Right atrium auricular region (tissue), 2 donors: Measurements from ENCODE around the gene CD8B2. TPM values are rescaled to one million over a fixed set of nuclear protein-coding genes. Genes with fewer than 3 reads are reported as not detected.

Source experiments
- DNase-seq: peaks from one replicate; pipeline ENCODE4 v3.0.0-alpha.2; 2019; ENCODE audit warnings: low spot score
- H3K27ac ChIP-seq, 2 donors: fragments of 200-600 bp; sonication (generic); 1 replicate in 1 of 2; 2 replicates in 1 of 2; pipeline ENCODE4 v1.5.1; 2016 to 2019
- H3K27me3 ChIP-seq, 2 donors: fragments of 200-600 bp; sonication (generic); one replicate each; pipeline versions ENCODE4 v1.5.1 to v1.6.0; 2017 to 2019
- H3K36me3 ChIP-seq: fragments of 200-600 bp; sonication (generic); one replicate; pipeline ENCODE4 v1.5.1; 2016
- H3K4me1 ChIP-seq, 2 donors: fragments of 200-600 bp; sonication (generic); one replicate each; pipeline versions ENCODE4 v1.5.1 to v1.6.0; 2017 to 2019
- H3K4me3 ChIP-seq, 2 donors: fragments of 200-600 bp; sonication (generic); 1 replicate in 1 of 2; 2 replicates in 1 of 2; pipeline ENCODE4 v1.5.1; 2017 to 2019; ENCODE audit warnings: mild to moderate bottlenecking in 1 of 2, moderate library complexity in 1 of 2
- H3K9me3 ChIP-seq, 2 donors: fragments of 200-600 bp; sonication (generic); one replicate each; pipeline ENCODE4 v1.5.1; 2019
- CTCF ChIP-seq, 2 donors: fragments of 200-600 bp; sonication (generic); IDR thresholded peaks; one replicate each; pipeline ENCODE4 v1.5.1; 2019; ENCODE audit warnings: antibody characterized with exemption in 2 of 2
- total RNA-seq, 2 donors: library from RNA; depleted of rRNA; stranded (reverse); fragments of >200 nt; gene quantifications; one replicate each; pipeline ENCODE4 v1.1.0, GENCODE V29; 2016

The CD8B2 gene
- total RNA-seq, 2 donors from 2014 or later: not detected

- DNase-seq: no peak
- H3K27me3 ChIP-seq: no peaks in the 10 kb centered on the region
- H3K4me3 ChIP-seq: no peak overlapping the region
- H3K36me3 ChIP-seq: no peaks in the 10 kb centered on the region
- TF ChIP-seq CTCF (IDR thresholded peaks at IDR 0.05): no peak
- no peak overlapping the region for H3K27ac ChIP-seq
- peaks cover 0 to 6% of the 10 kb centered on the region in 2 donors for H3K4me1 ChIP-seq
- no peaks in the 10 kb centered on the region for H3K9me3 ChIP-seq
These were observed 59.3 kb downstream of the CD8B2 start for GRCh38 chr2:106546391-106546990.

- Histone ChIP-seq H3K4me1 (peaks cover 0 to 6% of the 10 kb centered on the region in 2 donors), H3K4me3 (no peak overlapping the region), H3K36me3 (no peaks in the 10 kb centered on the region), H3K9me3 (no peaks in the 10 kb centered on the region), H3K27ac (no peak overlapping the region), H3K27me3 (no peaks in the 10 kb centered on the region)
- TF ChIP-seq CTCF (IDR thresholded peaks at IDR 0.05): no peak
- DNase-seq: no peak
These were observed 60.2 kb downstream of the CD8B2 start for GRCh38 chr2:106547164-106547903.

- Histone ChIP-seq H3K27ac (no peak overlapping the region), H3K4me1 (no peaks in the 10 kb centered on the region), H3K4me3 (no peak overlapping the region), H3K27me3 (no peaks in the 10 kb centered on the region), H3K36me3 (no peaks in the 10 kb centered on the region), H3K9me3 (no peaks in the 10 kb centered on the region)
- TF ChIP-seq CTCF (IDR thresholded peaks at IDR 0.05): no peak
- DNase-seq: no peak
These were observed 64.4 kb downstream of the CD8B2 start for GRCh38 chr2:106551417-106552130.

GRCh38 chr2:106552921-106553320 is 65.8 kb downstream of the CD8B2 start:
- Histone ChIP-seq H3K27ac (no peak overlapping the region), H3K4me1 (no peaks in the 10 kb centered on the region), H3K27me3 (no peaks in the 10 kb centered on the region), H3K9me3 (no peaks in the 10 kb centered on the region), H3K4me3 (no peak overlapping the region), H3K36me3 (no peaks in the 10 kb centered on the region)
- no peak for TF ChIP-seq CTCF (IDR thresholded peaks at IDR 0.05)
- no peak for DNase-seq

GRCh38 chr2:106553321-106553720 is 66.2 kb downstream of the CD8B2 start:
- Histone ChIP-seq H3K36me3 (no peaks in the 10 kb centered on the region), H3K27me3 (no peaks in the 10 kb centered on the region), H3K4me1 (no peaks in the 10 kb centered on the region), H3K4me3 (no peak overlapping the region), H3K9me3 (no peaks in the 10 kb centered on the region), H3K27ac (no peak overlapping the region)
- no peak for TF ChIP-seq CTCF (IDR thresholded peaks at IDR 0.05)
- DNase-seq: no peak
